H1 (cell line): Measurements from ENCODE around the gene IFT43. TPM values are rescaled to one million over a fixed set of nuclear protein-coding genes. Genes with fewer than 3 reads are reported as not detected.

Source experiments
- CTCF ChIA-PET: fragments of 300-600 bp; sonication (Branson Sonifier 250); formaldehyde crosslinking; loops from one replicate; lab custom pipeline; 2021; ENCODE audit not compliant: partially characterized antibody; lab: Charles Lee
- POLR2A ChIA-PET: fragments of 300-600 bp; sonication (Branson Sonifier 250); formaldehyde crosslinking; loops from one replicate; lab custom pipeline; 2021; ENCODE audit warnings: inconsistent platforms; ENCODE audit not compliant: partially characterized antibody; lab: Charles Lee
- DNase-seq, 2 experiments: peaks; one replicate each; pipeline versions ENCODE4 v3.0.0 to v3.0.0-alpha.2; 2010 to 2022; ENCODE audit warnings: low spot score in 2 of 2, low read depth in 1 of 2, mixed read lengths in 1 of 2
- FAIRE-seq: peaks from 2 replicates; lab custom pipeline; 2011; peaks lifted over from hg19 to GRCh38; lab: Jason Lieb, UNC
- H2AFZ ChIP-seq: 2 replicates; pipeline ENCODE4 v1.8.1; 2012; ENCODE audit warnings: low read length, inconsistent platforms
- H2AK5ac ChIP-seq: 2 replicates; pipeline ENCODE4 v1.6.1; 2013; ENCODE audit warnings: low read depth, low read length
- H2BK120ac ChIP-seq: replicated peaks from 2 replicates; pipeline ENCODE3; 2013; ENCODE audit warnings: low read depth, low read length, inconsistent platforms
- H2BK12ac ChIP-seq: 2 replicates; pipeline ENCODE4 v1.6.1; 2013; ENCODE audit warnings: low read depth, low read length
- H2BK15ac ChIP-seq: 2 replicates; pipeline ENCODE4 v1.6.1; 2013; ENCODE audit warnings: low read length
- H2BK20ac ChIP-seq: 2 replicates; pipeline ENCODE4 v1.6.1; 2013; ENCODE audit warnings: low read length
- H2BK5ac ChIP-seq: 2 replicates; pipeline ENCODE4 v1.6.1; 2013; ENCODE audit warnings: low read depth, low read length
- H3K14ac ChIP-seq: 2 replicates; pipeline ENCODE4 v1.6.1; 2013; ENCODE audit warnings: inconsistent platforms; ENCODE audit not compliant: insufficient read length
- H3K18ac ChIP-seq: 2 replicates; pipeline ENCODE4 v1.6.1; 2013; ENCODE audit warnings: low read length; ENCODE audit errors: extremely low read depth
- H3K23ac ChIP-seq: 2 replicates; pipeline ENCODE4 v1.6.1; 2013; ENCODE audit warnings: inconsistent platforms; ENCODE audit not compliant: insufficient read length
- H3K23me2 ChIP-seq: 2 replicates; pipeline ENCODE4 v1.6.1; 2013; ENCODE audit warnings: low read depth, low read length
- H3K27ac ChIP-seq: 2 replicates; pipeline ENCODE4 v1.6.1; 2011; ENCODE audit warnings: low read depth, low read length, inconsistent platforms
- H3K27me3 ChIP-seq, 4 experiments: replicated peaks in 1 of 4; 1 replicate in 1 of 4; 2 replicates in 3 of 4; pipeline versions ENCODE4 v1.6.1 to v1.8.1; 2011 to 2013; ENCODE audit warnings: low read length in 3 of 4, mild to moderate bottlenecking in 3 of 4, inconsistent platforms in 2 of 4, mixed read lengths in 2 of 4, moderate library complexity in 1 of 4; ENCODE audit not compliant: control insufficient read depth in 3 of 4, insufficient read depth in 3 of 4; ENCODE audit errors: extremely low read depth in 1 of 4
- H3K36me3 ChIP-seq, 4 experiments: 2 replicates each; pipeline versions ENCODE4 v1.6.1 to v1.8.1; 2011 to 2013; ENCODE audit warnings: mild to moderate bottlenecking in 4 of 4, low read length in 3 of 4, moderate library complexity in 2 of 4, control low read depth in 1 of 4, inconsistent platforms in 1 of 4; ENCODE audit not compliant: insufficient read depth in 4 of 4, control insufficient read depth in 2 of 4
- H3K4ac ChIP-seq: replicated peaks from 2 replicates; pipeline ENCODE3; 2013; ENCODE audit warnings: low read length, low read depth, mixed read lengths, inconsistent platforms; ENCODE audit not compliant: insufficient read length
- H3K4me1 ChIP-seq, 4 experiments: replicated peaks in 1 of 4; 1 replicate in 1 of 4; 2 replicates in 3 of 4; pipeline versions ENCODE4 v1.6.1 to v1.8.1; 2011 to 2013; ENCODE audit warnings: low read length in 3 of 4, inconsistent platforms in 2 of 4, mixed read lengths in 1 of 4; ENCODE audit not compliant: insufficient read depth in 4 of 4, control insufficient read depth in 3 of 4
- H3K4me2 ChIP-seq, 2 experiments: 2 replicates each; pipeline versions ENCODE4 v1.6.1 to v1.8.1; 2011 to 2013; ENCODE audit warnings: low read depth in 2 of 2, low read length in 2 of 2, control low read depth in 1 of 2, inconsistent platforms in 1 of 2, mild to moderate bottlenecking in 1 of 2; ENCODE audit not compliant: insufficient read depth in 1 of 2
- H3K4me3 ChIP-seq, 4 experiments: fragments of 200-600, 300-600 bp in 1 of 4; sonication (generic), shearing (Covaris generic), sonication (Bioruptor Twin) in 1 of 4; 2 replicates each; pipeline versions ENCODE4 v1.5.1 to v1.8.1; 2011 to 2016; ENCODE audit warnings: low read length in 4 of 4, low read depth in 3 of 4, control low read depth in 2 of 4, inconsistent platforms in 2 of 4, mild to moderate bottlenecking in 2 of 4, mixed read lengths in 1 of 4, moderate library complexity in 1 of 4; ENCODE audit not compliant: insufficient read depth in 2 of 4; ENCODE audit errors: extremely low read depth in 1 of 4
- H3K56ac ChIP-seq: replicated peaks from 2 replicates; pipeline ENCODE3; 2013; ENCODE audit warnings: low read depth, mild to moderate bottlenecking, mixed read lengths, low read length, inconsistent platforms; ENCODE audit not compliant: insufficient read length
- H3K79me1 ChIP-seq: 2 replicates; pipeline ENCODE4 v1.6.1; 2013; ENCODE audit warnings: low read depth, low read length, control low read depth
- H3K79me2 ChIP-seq, 2 experiments: 2 replicates each; pipeline versions ENCODE4 v1.6.1 to v1.8.1; 2012 to 2013; ENCODE audit warnings: low read length in 2 of 2, mild to moderate bottlenecking in 2 of 2, inconsistent platforms in 1 of 2; ENCODE audit not compliant: insufficient read depth in 2 of 2, control insufficient read depth in 1 of 2
- H3K9ac ChIP-seq, 4 experiments: replicated peaks in 1 of 4; 1 replicate in 1 of 4; 2 replicates in 3 of 4; pipeline versions ENCODE4 v1.6.1 to v1.8.1; 2011 to 2013; ENCODE audit warnings: low read depth in 3 of 4, low read length in 3 of 4, control low read depth in 2 of 4, mild to moderate bottlenecking in 2 of 4, moderate library complexity in 2 of 4, inconsistent platforms in 1 of 4; ENCODE audit errors: extremely low read depth in 1 of 4
- H3K9me3 ChIP-seq, 2 experiments: 2 replicates each; pipeline versions ENCODE4 v1.6.1 to v1.8.1; 2012 to 2013; ENCODE audit warnings: mild to moderate bottlenecking in 2 of 2, moderate library complexity in 2 of 2, control low read depth in 1 of 2, inconsistent platforms in 1 of 2, low read depth in 1 of 2, low read length in 1 of 2, mixed read lengths in 1 of 2; ENCODE audit not compliant: insufficient read depth in 2 of 2
- H4K20me1 ChIP-seq, 2 experiments: replicated peaks in 1 of 2; 2 replicates each; pipeline versions ENCODE3 to v1.8.1; 2011 to 2013; ENCODE audit warnings: inconsistent platforms in 2 of 2, low read length in 2 of 2, mild to moderate bottlenecking in 1 of 2; ENCODE audit not compliant: insufficient read depth in 2 of 2, control insufficient read depth in 1 of 2
- H4K5ac ChIP-seq: 2 replicates; pipeline ENCODE4 v1.6.1; 2013; ENCODE audit warnings: low read length, low read depth, mixed read lengths, inconsistent platforms; ENCODE audit not compliant: insufficient read length
- H4K8ac ChIP-seq: 2 replicates; pipeline ENCODE4 v1.8.0; 2013; ENCODE audit warnings: mild to moderate bottlenecking, moderate library complexity, low read length, inconsistent platforms; ENCODE audit not compliant: insufficient read depth; ENCODE audit errors: extremely low read depth
- H4K91ac ChIP-seq: replicated peaks from 2 replicates; pipeline ENCODE3; 2013; ENCODE audit warnings: low read length, mixed read lengths, inconsistent platforms; ENCODE audit not compliant: insufficient read length
- MAFK ChIP-seq: IDR thresholded peaks from 2 replicates; pipeline ENCODE4 v1.6.1; 2012; ENCODE audit warnings: low read depth, mild to moderate bottlenecking, improper control_type of control experiment, low read length
- YY1 ChIP-seq: IDR thresholded peaks from 2 replicates; pipeline ENCODE4 v1.6.1; 2011; ENCODE audit warnings: low read depth, mild to moderate bottlenecking, low read length
- WGBS, 2 experiments: shearing (Covaris generic) in 1 of 2; methylation state at CpG; one replicate each; pipeline versions ENCODE4 v1.1.6 to v1.1.7; 2013 to 2015; ENCODE audit warnings: low lambda C conversion rate in 2 of 2, mixed read lengths in 2 of 2, inconsistent platforms in 1 of 2, low coverage in 1 of 2, missing lambda C conversion rate in 1 of 2; ENCODE audit not compliant: insufficient replicate concordance in 2 of 2, insufficient coverage in 1 of 2, insufficient read length in 1 of 2; ENCODE audit errors: extremely low coverage in 1 of 2, missing lambda C conversion rate in 1 of 2; 5-methylcytosine and 5-hydroxymethylcytosine counted together
- polyA plus RNA-seq, 7 experiments: library from polyadenylated mRNA; depleted of rRNA in 3 of 7; stranded (reverse) in 5 of 7; unstranded in 2 of 7; fragments of >200 nt in 5 of 7; fragments of 200-250 nt in 2 of 7; gene quantifications; 1 replicate in 5 of 7; 2 replicates in 1 of 7; 4 replicates in 1 of 7; pipeline versions ENCODE4 v1.2.1 to v1.2.3, GENCODE V29; 2011 to 2013; ENCODE audit warnings: missing spikeins in 2 of 7, mixed read lengths in 2 of 7
- total RNA-seq: library from RNA; stranded (reverse); fragmentation: NEBNext Ultra II Directional; extraction: Animal tissue kit (Norgen Biotek cat#: 25700); gene quantifications from 2 replicates; pipeline ENCODE4 v1.2.1, GENCODE V29; 2021

The IFT43 gene
- total and polyA plus RNA-seq, 2 of the 8 experiments (the other 6 are each of a cell fraction or from before 2014, with no cell fraction given): 17.0 to 20.8 TPM

DNA sequence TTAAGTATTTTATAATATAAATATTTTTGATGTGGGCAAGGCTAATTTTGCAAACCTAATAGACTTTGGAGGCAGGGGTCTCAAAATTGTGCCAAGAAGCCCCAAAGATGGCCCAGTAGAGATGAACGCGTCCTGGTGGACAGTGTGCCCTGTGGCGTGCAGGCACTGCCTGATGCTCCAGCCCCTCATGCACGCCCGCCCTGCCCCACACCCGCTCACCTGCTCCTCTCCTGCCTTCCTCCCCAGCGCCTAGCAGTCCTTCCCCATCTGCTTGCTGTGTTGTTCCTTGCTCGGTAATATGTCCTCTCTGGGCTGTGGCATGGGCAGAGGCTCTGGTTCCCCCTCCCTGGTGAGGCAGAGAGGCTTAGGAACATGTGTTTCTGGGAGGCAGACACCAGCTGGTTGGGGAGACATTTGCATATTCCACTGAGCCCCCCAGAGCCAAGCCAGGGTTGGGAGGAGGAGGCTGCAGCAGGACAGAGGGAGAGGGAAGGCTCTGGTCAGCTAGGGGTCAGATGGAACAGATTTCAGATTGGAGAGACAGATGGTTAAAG lies 119.3 kb downstream of the IFT43 start:
- FAIRE-seq: no peak
- H2BK5ac ChIP-seq: no peak overlapping the region
- H3K18ac ChIP-seq: no peak overlapping the region; the same call in 1 of the 2 replicates
- H4K5ac ChIP-seq: no peak overlapping the region
- ChIA-PET CTCF (interaction anchor here (0.6 to 1.8 kb wide), 4 partner anchors 11 to 282 kb away, joined by 3 to 5 read pairs (median 3); no protein-coding TSS in a partner anchor), POLR2A (no interaction called here)
- peak overlapping the region; percentile 84; the same call in 1 of the 2 replicates for H2BK12ac ChIP-seq
- H3K27me3 ChIP-seq: no peaks in the 10 kb centered on the region
- H2BK15ac ChIP-seq: no peak overlapping the region
- H3K4me3 ChIP-seq: no peak overlapping the region
- no peak overlapping the region; the same call in 1 of the 2 replicates for H4K8ac ChIP-seq
- H3K79me2 ChIP-seq: no peaks in the 10 kb centered on the region
- no peak overlapping the region for H2BK120ac ChIP-seq
- no peak for DNase-seq
- no peak overlapping the region for H3K23ac ChIP-seq
- no peaks in the 10 kb centered on the region for H3K23me2 ChIP-seq
- no peak overlapping the region for H3K4me2 ChIP-seq
- H2AFZ ChIP-seq: peak overlapping the region; percentile 46; the same call in 1 of the 2 replicates
- TF ChIP-seq YY1 (no peak), MAFK (no peak)
- peaks cover 0 to 5% (median 2%) of the 10 kb centered on the region in 4 experiments; a peak in 4 of 7 replicates for H3K4me1 ChIP-seq
- 86% methylated on average over 8 of the region's 8 CpGs; no CpG with 5 or more reads in 1 of the 2 experiments for WGBS, 2 experiments
- no peaks in the 10 kb centered on the region for H4K20me1 ChIP-seq
- no peaks in the 10 kb centered on the region for H3K79me1 ChIP-seq
- H3K14ac ChIP-seq: no peak overlapping the region
- no peak overlapping the region for H3K56ac ChIP-seq
- H3K36me3 ChIP-seq: no peaks in the 10 kb centered on the region
- H3K27ac ChIP-seq: no peak overlapping the region
- no peak overlapping the region for H4K91ac ChIP-seq
- H2BK20ac ChIP-seq: no peak overlapping the region
- no peak overlapping the region for H3K9ac ChIP-seq
- H2AK5ac ChIP-seq: peak overlapping the region; percentile 39; the same call in 1 of the 2 replicates
- H3K4ac ChIP-seq: no peak overlapping the region
- no peaks in the 10 kb centered on the region for H3K9me3 ChIP-seq
